Measurements from ENCODE around the gene PPP1R9A. TPM values are rescaled to one million over a fixed set of nuclear protein-coding genes. Genes with fewer than 3 reads are reported as not detected.

Gene PPP1R9A
- total and polyA plus RNA-seq, 7 experiments from 2014 or later, result 0.21 to 1.4 TPM; not detected in 5

GRCh38 chr7:95089414-95090315 is 182.3 kb downstream of the PPP1R9A start:
- intact Hi-C loops (cut with micrococcal nuclease), result no loop called here
- H3K4me3 ChIP-seq (ENCODE audit: low read length), result no peak overlapping the region
- no peak overlapping the region for H3K27ac ChIP-seq (ENCODE audit: low read depth, low read length)
- peaks cover 0 to 8% (median under 1%) of the 10 kb centered on the region in 5 donors for H3K27me3 Mint-ChIP-seq
- H3K9me3 ChIP-seq (ENCODE audit: control insufficient read depth in 2 of 3, low read length in 3 of 3), result no peaks in the 10 kb centered on the region
- ATAC-seq, result no peak
- H3K36me3 ChIP-seq (ENCODE audit: control insufficient read depth in 2 of 3, insufficient read depth in 3 of 3, low read length in 3 of 3), result no peaks in the 10 kb centered on the region
- no peaks in the 10 kb centered on the region for H3K27me3 ChIP-seq (ENCODE audit: control insufficient read depth in 2 of 2, insufficient read depth in 2 of 2, low read length in 2 of 2)
- H3K4me3 Mint-ChIP-seq, result no peak overlapping the region
- H3K27ac Mint-ChIP-seq, result no peak overlapping the region
- H3K4me1 Mint-ChIP-seq, result peaks cover 0 to under 1% (median 0%) of the 10 kb centered on the region in 7 donors
- H3K9me3 Mint-ChIP-seq, result no peaks in the 10 kb centered on the region
- H3K36me3 Mint-ChIP-seq, result no peaks in the 10 kb centered on the region
- CTCF ChIA-PET, result no interaction called here
- no peaks in the 10 kb centered on the region for H3K4me1 ChIP-seq (ENCODE audit: control insufficient read depth in 2 of 2, insufficient read depth in 2 of 2, low read length in 2 of 2)
- DNase-seq, result no peak
- POLR2A ChIA-PET, result no interaction called here

GRCh38 chr7:95092324-95092723 is 184.9 kb downstream of the PPP1R9A start:
- H3K27ac ChIP-seq (ENCODE audit: low read depth, low read length), result no peak overlapping the region
- Mint-ChIP-seq H3K27ac (no peak overlapping the region), H3K9me3 (no peaks in the 10 kb centered on the region), H3K4me3 (no peak overlapping the region), H3K36me3 (no peaks in the 10 kb centered on the region), H3K27me3 (peaks cover 0 to 8% (median 3%) of the 10 kb centered on the region in 5 donors), H3K4me1 (peaks cover 0 to 2% (median 0%) of the 10 kb centered on the region in 7 donors)
- no peaks in the 10 kb centered on the region for H3K4me1 ChIP-seq (ENCODE audit: control insufficient read depth in 2 of 2, insufficient read depth in 2 of 2, low read length in 2 of 2)
- ChIA-PET POLR2A (no interaction called here), CTCF (no interaction called here)
- DNase-seq, result no peak
- no peaks in the 10 kb centered on the region for H3K36me3 ChIP-seq (ENCODE audit: control insufficient read depth in 2 of 3, insufficient read depth in 3 of 3, low read length in 3 of 3)
- H3K27me3 ChIP-seq (ENCODE audit: control insufficient read depth in 2 of 2, insufficient read depth in 2 of 2, low read length in 2 of 2), result no peaks in the 10 kb centered on the region
- intact Hi-C loops (cut with micrococcal nuclease), result no loop called here
- no peak overlapping the region for H3K4me3 ChIP-seq (ENCODE audit: low read length)
- no peak for ATAC-seq
- no peaks in the 10 kb centered on the region for H3K9me3 ChIP-seq (ENCODE audit: control insufficient read depth in 2 of 3, low read length in 3 of 3)

- Mint-ChIP-seq H3K4me1 (peaks cover 0 to 2% (median 0%) of the 10 kb centered on the region in 7 donors), H3K36me3 (no peaks in the 10 kb centered on the region), H3K27me3 (peaks cover 0 to 8% (median 5%) of the 10 kb centered on the region in 5 donors), H3K9me3 (peaks cover 0 to 3% (median 0%) of the 10 kb centered on the region in 11 donors), H3K27ac (no peak overlapping the region), H3K4me3 (no peak overlapping the region)
- Histone ChIP-seq H3K27ac (ENCODE audit: low read depth, low read length) (no peak overlapping the region), H3K4me1 (ENCODE audit: control insufficient read depth in 2 of 2, insufficient read depth in 2 of 2, low read length in 2 of 2) (no peaks in the 10 kb centered on the region), H3K27me3 (ENCODE audit: control insufficient read depth in 2 of 2, insufficient read depth in 2 of 2, low read length in 2 of 2) (no peaks in the 10 kb centered on the region), H3K4me3 (ENCODE audit: low read length) (no peak overlapping the region), H3K36me3 (ENCODE audit: control insufficient read depth in 2 of 3, insufficient read depth in 3 of 3, low read length in 3 of 3) (no peaks in the 10 kb centered on the region), H3K9me3 (ENCODE audit: control insufficient read depth in 2 of 3, low read length in 3 of 3) (no peaks in the 10 kb centered on the region)
- ChIA-PET CTCF (no interaction called here), POLR2A (no interaction called here)
- DNase-seq (no peak), ATAC-seq (no peak)
- intact Hi-C loops (cut with micrococcal nuclease), result no loop called here
Measured at GRCh38 chr7:95095259-95095965, 188.0 kb downstream of the PPP1R9A start.

- peaks cover 0 to 9% (median 6%) of the 10 kb centered on the region in 5 donors for H3K27me3 Mint-ChIP-seq
- no peaks in the 10 kb centered on the region for H3K36me3 Mint-ChIP-seq
- DNase-seq, result no peak
Measured at GRCh38 chr7:95095966-95096540, 188.7 kb downstream of the PPP1R9A start.

GRCh38 chr7:95097291-95097690 is 189.9 kb downstream of the PPP1R9A start:
- H3K27ac Mint-ChIP-seq, result no peak overlapping the region
- no peaks in the 10 kb centered on the region for H3K4me1 ChIP-seq (ENCODE audit: control insufficient read depth in 2 of 2, insufficient read depth in 2 of 2, low read length in 2 of 2)
- ATAC-seq, result no peak
- no peak overlapping the region for H3K27ac ChIP-seq (ENCODE audit: low read depth, low read length)
- H3K4me3 Mint-ChIP-seq, result no peak overlapping the region
- DNase-seq, result no peak
- H3K36me3 ChIP-seq (ENCODE audit: control insufficient read depth in 2 of 3, insufficient read depth in 3 of 3, low read length in 3 of 3), result no peaks in the 10 kb centered on the region
- H3K9me3 ChIP-seq (ENCODE audit: control insufficient read depth in 2 of 3, low read length in 3 of 3), result no peaks in the 10 kb centered on the region
- ChIA-PET CTCF (no interaction called here), POLR2A (no interaction called here)
- intact Hi-C loops (cut with micrococcal nuclease), result no loop called here
- H3K4me1 Mint-ChIP-seq, result peaks cover 0 to 2% (median 0%) of the 10 kb centered on the region in 7 donors
- no peaks in the 10 kb centered on the region for H3K27me3 ChIP-seq (ENCODE audit: control insufficient read depth in 2 of 2, insufficient read depth in 2 of 2, low read length in 2 of 2)
- no peaks in the 10 kb centered on the region for H3K36me3 Mint-ChIP-seq
- no peak overlapping the region for H3K4me3 ChIP-seq (ENCODE audit: low read length)
- H3K9me3 Mint-ChIP-seq, result peaks cover 0 to 5% (median 0%) of the 10 kb centered on the region in 11 donors
- peaks cover 0 to 9% (median 6%) of the 10 kb centered on the region in 5 donors for H3K27me3 Mint-ChIP-seq

More at GRCh38 chr7:95095966-95096540, 188.7 kb downstream of the PPP1R9A start:
- Histone ChIP-seq H3K4me3 (ENCODE audit: low read length) (no peak overlapping the region), H3K27me3 (ENCODE audit: control insufficient read depth in 2 of 2, insufficient read depth in 2 of 2, low read length in 2 of 2) (no peaks in the 10 kb centered on the region), H3K4me1 (ENCODE audit: control insufficient read depth in 2 of 2, insufficient read depth in 2 of 2, low read length in 2 of 2) (no peaks in the 10 kb centered on the region), H3K36me3 (ENCODE audit: control insufficient read depth in 2 of 3, insufficient read depth in 3 of 3, low read length in 3 of 3) (no peaks in the 10 kb centered on the region), H3K9me3 (ENCODE audit: control insufficient read depth in 2 of 3, low read length in 3 of 3) (no peaks in the 10 kb centered on the region), H3K27ac (ENCODE audit: low read depth, low read length) (no peak overlapping the region)
- Mint-ChIP-seq H3K4me3 (no peak overlapping the region), H3K9me3 (peaks cover 0 to 5% (median 0%) of the 10 kb centered on the region in 11 donors), H3K27ac (no peak overlapping the region), H3K4me1 (peaks cover 0 to 2% (median 0%) of the 10 kb centered on the region in 7 donors)
- ChIA-PET POLR2A (no interaction called here), CTCF (no interaction called here)
- intact Hi-C loops (cut with micrococcal nuclease), result no loop called here
- no peak for ATAC-seq

- no peaks in the 10 kb centered on the region for H3K4me1 ChIP-seq (ENCODE audit: control insufficient read depth in 2 of 2, insufficient read depth in 2 of 2, low read length in 2 of 2)
- H3K27me3 ChIP-seq (ENCODE audit: control insufficient read depth in 2 of 2, insufficient read depth in 2 of 2, low read length in 2 of 2), result no peaks in the 10 kb centered on the region
- H3K27me3 Mint-ChIP-seq, result peaks cover 0 to 9% (median 6%) of the 10 kb centered on the region in 5 donors
- H3K36me3 Mint-ChIP-seq, result no peaks in the 10 kb centered on the region
- no peak overlapping the region for H3K27ac Mint-ChIP-seq
- no peaks in the 10 kb centered on the region for H3K9me3 ChIP-seq (ENCODE audit: control insufficient read depth in 2 of 3, low read length in 3 of 3)
- intact Hi-C loops (cut with micrococcal nuclease), result no loop called here
- DNase-seq, result no peak
- H3K36me3 ChIP-seq (ENCODE audit: control insufficient read depth in 2 of 3, insufficient read depth in 3 of 3, low read length in 3 of 3), result no peaks in the 10 kb centered on the region
- H3K4me3 ChIP-seq (ENCODE audit: low read length), result no peak overlapping the region
- ChIA-PET POLR2A (no interaction called here), CTCF (no interaction called here)
- ATAC-seq, result no peak
- H3K9me3 Mint-ChIP-seq, result peaks cover 0 to 5% (median 0%) of the 10 kb centered on the region in 11 donors
- H3K27ac ChIP-seq (ENCODE audit: low read depth, low read length), result no peak overlapping the region
- no peak overlapping the region for H3K4me3 Mint-ChIP-seq
- peaks cover 0 to 2% (median 0%) of the 10 kb centered on the region in 7 donors for H3K4me1 Mint-ChIP-seq
Measured at GRCh38 chr7:95097851-95098250, 190.5 kb downstream of the PPP1R9A start.

Measured in naive thymus-derived CD4-positive, alpha-beta T cell (primary cell).